C4-2B (cell line): ENCODE results near the gene GNL3L.

ENCODE experiments used
- ZFX ChIP-seq: fragments of 450-650 bp; IDR thresholded peaks from 2 replicates; pipeline ENCODE4 v1.6.1; 2017
- TF ChIP-seq, protein P1 (sequence below): fragments of 450-650 bp; conservative IDR thresholded peaks from 2 replicates; pipeline ENCODE4 v1.5.1; 2017; ENCODE audit warnings: mild to moderate bottlenecking

DNA sequence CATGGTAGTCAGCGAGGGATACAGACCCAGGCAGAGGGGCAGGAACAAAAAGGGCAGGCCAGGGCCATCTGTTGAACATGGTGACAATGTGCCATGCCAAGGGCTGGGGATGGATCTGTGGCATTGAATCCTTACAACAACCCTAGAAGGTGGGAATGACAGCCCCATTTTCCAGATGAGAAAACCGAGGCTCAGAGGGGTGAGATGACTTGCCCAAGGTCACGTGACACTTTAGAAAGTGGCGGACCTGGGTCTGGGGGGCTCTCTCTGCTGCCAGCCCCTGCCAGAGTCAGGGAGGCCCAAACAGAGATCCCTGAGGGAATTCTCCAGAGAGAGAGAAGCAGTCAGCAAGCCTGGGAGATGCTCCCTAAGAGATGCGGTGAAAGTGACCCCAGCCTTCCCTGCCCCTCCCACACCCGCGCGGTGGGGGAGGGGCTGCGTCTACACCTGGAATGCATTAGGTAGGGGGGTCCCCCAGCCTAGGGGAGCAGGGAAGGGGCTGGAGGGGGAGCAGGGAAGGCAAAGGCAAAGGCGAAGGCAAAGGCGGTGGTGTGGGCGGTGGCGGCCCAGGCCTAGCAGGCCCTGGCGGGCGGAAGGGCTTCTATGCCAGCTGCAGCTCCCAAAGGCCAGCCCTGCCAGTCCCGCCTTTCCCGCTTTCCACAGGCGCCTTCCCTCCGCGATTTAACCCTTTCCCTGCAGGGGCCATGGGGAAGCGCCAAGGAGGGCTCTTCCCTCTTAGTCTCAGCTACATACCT, 47.0 kb upstream of the GNL3L start:
- TF ChIP-seq, protein P1, sequence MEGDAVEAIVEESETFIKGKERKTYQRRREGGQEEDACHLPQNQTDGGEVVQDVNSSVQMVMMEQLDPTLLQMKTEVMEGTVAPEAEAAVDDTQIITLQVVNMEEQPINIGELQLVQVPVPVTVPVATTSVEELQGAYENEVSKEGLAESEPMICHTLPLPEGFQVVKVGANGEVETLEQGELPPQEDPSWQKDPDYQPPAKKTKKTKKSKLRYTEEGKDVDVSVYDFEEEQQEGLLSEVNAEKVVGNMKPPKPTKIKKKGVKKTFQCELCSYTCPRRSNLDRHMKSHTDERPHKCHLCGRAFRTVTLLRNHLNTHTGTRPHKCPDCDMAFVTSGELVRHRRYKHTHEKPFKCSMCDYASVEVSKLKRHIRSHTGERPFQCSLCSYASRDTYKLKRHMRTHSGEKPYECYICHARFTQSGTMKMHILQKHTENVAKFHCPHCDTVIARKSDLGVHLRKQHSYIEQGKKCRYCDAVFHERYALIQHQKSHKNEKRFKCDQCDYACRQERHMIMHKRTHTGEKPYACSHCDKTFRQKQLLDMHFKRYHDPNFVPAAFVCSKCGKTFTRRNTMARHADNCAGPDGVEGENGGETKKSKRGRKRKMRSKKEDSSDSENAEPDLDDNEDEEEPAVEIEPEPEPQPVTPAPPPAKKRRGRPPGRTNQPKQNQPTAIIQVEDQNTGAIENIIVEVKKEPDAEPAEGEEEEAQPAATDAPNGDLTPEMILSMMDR, result no peak
- no peak for TF ChIP-seq ZFX
